HG03521 (cell line): ENCODE results near the gene RAB11FIP4.

Source experiments
- ATAC-seq: cut with Tn5 transposase; IDR thresholded peaks from one replicate; pipeline ENCODE4 v1.9.1; 2021; ENCODE audit warnings: mild to moderate bottlenecking, moderate library complexity; ENCODE audit not compliant: unreplicated experiment

RAB11FIP4 gene

GRCh38 chr17:31456814-31457213 lies 65.3 kb downstream of the RAB11FIP4 start:
- ATAC-seq: no peak

- ATAC-seq: no peak
These were observed 66.1 kb downstream of the RAB11FIP4 start for GRCh38 chr17:31457391-31458234.

GRCh38 chr17:31458829-31459228 lies 67.4 kb downstream of the RAB11FIP4 start:
- no peak for ATAC-seq

GRCh38 chr17:31459716-31460115 lies 68.2 kb downstream of the RAB11FIP4 start:
- no peak for ATAC-seq

- ATAC-seq: no peak
These were observed 68.8 kb downstream of the RAB11FIP4 start for GRCh38 chr17:31460226-31460721.

GRCh38 chr17:31461227-31461810 lies 69.8 kb downstream of the RAB11FIP4 start:
- ATAC-seq: no peak

GRCh38 chr17:31462261-31462660 lies 70.8 kb downstream of the RAB11FIP4 start:
- no peak for ATAC-seq

- ATAC-seq: no peak
These were observed 74.8 kb downstream of the RAB11FIP4 start for GRCh38 chr17:31466096-31466760.

- ATAC-seq: no peak
These were observed 76.2 kb downstream of the RAB11FIP4 start for GRCh38 chr17:31467502-31468256.

GRCh38 chr17:31469959-31470358 lies 78.5 kb downstream of the RAB11FIP4 start:
- no peak for ATAC-seq

DNA sequence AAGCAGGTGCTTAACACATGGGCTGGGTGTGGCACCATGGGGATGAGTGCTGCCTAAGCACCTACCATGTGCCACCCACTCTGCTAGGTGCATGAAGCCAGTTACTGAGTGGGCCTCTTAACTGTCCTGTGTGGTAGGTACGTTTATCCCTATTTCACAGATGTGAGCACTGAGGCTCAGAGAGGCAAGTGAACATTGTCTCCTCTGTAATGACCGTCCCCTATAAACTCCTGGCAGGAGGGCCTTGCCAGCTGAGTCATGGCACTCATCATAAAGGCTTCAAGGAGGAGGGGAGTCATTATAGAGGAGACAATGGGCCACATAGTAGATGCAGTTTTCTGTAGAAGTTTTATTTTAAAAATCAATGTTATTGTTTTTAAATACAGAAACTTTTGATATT lies 79.1 kb downstream of the RAB11FIP4 start:
- no peak for ATAC-seq

GRCh38 chr17:31472137-31472536 lies 80.7 kb downstream of the RAB11FIP4 start:
- no peak for ATAC-seq

DNA sequence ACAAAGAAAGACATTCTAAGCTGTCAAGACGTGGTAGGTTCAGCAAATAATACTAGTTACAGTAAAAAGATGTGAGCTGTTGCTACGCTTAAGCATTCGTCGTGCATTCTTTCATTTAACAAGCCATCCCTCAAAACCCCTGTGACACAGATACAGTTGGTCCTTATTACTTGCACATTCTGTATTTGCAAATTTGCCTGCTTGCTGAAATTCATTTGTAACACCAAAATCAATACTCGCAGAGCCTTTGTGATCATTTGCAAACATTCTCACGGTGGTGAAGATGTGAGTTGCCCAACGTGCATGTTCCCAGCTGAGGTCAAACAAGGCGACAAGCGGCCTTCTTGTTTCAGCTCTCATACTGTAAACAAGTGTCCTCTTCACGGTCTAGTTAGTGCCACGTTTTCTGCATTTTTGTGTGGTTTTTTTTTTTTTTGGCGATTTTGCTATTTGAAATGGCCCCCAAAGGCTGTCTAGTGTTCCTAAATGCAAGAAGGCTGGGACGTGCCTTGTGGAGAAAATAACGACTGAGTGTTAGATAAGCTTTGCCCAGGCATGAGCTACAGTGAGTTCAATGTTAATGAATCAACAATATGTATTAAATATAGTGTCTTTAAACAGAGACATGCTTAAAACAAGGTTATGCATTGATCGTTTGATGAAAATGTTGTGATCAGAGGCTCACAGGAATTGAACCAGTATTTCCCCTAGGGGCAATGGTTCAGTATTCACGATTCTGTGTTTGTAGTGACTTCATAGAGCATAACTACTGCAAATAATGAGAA lies 84.1 kb downstream of the RAB11FIP4 start:
- ATAC-seq: no peak

GRCh38 chr17:31476525-31477416 lies 85.3 kb downstream of the RAB11FIP4 start:
- no peak for ATAC-seq

- no peak for ATAC-seq
These were observed 86.1 kb downstream of the RAB11FIP4 start for GRCh38 chr17:31477417-31478055.

DNA sequence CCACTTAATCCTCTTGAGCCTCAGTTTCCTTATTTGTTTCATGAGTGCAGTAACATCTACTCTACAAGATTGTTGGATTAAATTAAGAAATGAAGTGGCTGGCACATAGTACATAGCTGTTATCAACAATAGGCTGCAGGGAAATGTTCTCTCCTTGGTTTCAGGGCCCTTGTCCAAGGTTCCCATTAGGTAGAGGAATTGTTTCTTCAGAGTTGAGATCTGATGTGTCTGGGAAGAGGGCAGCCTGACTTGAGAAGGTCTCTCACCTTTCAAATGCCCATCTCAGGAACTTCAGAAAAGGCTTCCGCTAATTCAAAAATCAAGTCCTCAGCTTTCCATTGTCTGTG lies 87.6 kb downstream of the RAB11FIP4 start:
- no peak for ATAC-seq

DNA sequence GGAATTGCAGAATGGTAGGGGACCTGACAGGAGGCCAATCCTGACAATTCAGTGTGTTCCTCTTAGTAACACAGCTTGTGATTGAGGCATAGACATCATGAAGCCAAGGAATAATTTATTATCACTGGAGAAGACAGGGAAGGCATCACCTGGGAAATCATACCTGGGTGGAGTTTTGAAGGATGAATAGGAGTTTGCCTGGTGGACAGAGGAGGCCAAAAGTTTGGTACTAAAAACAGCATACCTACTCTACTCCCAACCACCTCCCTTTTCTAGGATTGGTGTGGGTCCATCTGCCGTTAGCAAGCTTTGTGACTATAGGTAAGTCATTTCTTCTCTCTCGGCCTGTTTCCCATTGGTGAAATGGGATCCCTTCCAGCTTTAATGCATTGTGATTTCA lies 88.0 kb downstream of the RAB11FIP4 start:
- ATAC-seq: no peak

DNA sequence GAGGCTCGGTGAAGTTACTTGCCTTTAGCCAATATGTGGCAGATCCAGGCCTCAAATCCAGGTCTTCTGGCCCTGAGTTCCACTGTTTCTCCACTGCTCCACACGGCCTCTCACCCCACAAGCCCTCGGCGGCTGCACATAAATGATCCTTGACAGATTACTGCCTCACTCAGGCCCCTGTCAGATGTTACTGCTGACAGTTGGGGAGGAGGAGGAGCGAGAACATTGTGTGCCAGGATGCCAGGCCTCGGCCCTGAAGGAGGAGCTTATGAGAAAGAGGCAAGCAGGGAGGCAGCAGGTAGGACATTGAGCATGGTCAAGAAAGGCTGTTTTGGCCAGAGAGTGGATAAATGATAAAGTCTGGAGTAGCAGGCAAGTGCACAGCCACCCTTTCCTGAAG lies 88.6 kb downstream of the RAB11FIP4 start:
- ATAC-seq: no peak
